HTR-8/SVneo (cell line): ENCODE results near the gene PDZK1.
"Not testable (repeated sequence)": the region's sequence is repeated elsewhere in the genome, so short reads cannot be mapped to it uniquely, and the experiment has no call there.

Experiments used
- DNase-seq: peaks from one replicate; pipeline ENCODE4 v3.0.0; 2011; ENCODE audit warnings: low spot score, mixed read lengths; ENCODE audit not compliant: insufficient read length
- FAIRE-seq: peaks from 2 replicates; lab custom pipeline; 2011; peaks lifted over from hg19 to GRCh38; lab: Jason Lieb, UNC

PDZK1 gene

DNA sequence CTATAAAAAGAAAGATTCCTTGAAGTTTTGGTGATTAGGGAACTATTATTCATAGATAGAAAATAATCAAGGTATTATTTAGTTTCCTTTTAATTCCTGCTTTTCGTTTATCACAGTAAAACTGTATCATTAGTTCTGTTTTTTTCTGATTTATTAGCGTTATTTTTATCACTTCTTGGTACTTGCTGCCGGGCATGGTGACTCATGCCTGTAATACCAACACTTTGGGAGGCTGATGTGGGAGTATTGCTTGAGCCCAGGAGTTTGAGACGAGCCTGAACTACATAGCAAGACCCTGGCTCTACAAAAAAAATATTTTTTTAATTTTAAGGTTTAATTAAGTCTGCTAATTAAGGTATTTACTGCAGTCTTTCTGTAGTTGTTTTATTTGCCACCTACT lies 42.2 kb downstream of the PDZK1 start:
- not testable (repeated sequence) for FAIRE-seq, DNase-seq

DNA sequence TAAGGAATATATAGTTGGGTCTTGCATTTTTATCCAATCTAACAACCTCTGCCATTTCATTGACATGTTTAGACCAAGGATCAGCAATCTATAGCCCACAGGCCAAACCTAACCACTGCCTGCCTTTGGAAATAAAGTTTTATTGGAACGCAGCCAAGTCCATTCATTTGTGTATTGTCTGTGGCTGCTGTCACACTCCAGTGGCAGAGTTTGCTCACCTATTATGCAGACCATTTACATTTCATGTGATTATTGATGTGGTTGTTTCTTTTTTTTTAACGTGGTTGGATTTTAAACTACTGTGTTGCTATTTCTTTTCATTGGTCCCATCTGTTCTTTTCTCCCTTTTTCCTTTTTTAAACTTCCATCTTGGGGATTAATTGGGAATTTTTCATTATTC lies 44.7 kb downstream of the PDZK1 start:
- FAIRE-seq, DNase-seq: not testable (repeated sequence)

DNA sequence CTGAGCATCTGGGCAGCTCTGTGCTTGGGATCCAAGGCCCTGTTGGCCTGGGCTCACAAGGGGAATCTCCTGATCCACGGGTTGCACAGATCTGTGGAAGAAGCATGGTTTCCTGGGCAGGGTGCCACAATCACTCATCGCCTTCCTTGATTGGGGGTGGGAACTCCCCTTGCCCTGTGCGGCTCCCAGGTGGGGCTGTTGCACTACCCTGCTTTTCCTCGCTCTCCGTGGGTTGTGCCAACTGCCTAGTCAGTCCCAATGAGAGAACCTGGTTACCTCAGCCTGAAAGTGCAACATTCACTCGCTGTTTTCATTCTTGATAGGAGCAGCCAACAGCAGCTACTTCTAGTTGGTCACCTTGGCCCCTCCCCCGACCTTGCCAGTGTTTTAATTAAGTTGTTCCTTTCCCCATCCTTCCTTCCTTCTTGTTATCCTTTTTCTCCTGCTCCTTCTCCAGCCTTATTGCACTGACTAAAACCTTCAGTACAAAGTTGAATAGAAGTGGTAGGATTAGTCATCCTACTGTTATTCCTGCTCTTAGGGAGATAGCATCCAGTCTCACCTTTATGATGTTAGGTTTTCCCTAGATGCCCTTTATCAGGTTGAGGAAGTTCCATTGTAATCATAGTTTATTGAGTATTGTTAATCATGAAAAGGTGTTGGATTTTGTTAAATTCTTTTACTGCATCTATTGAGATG lies 50.8 kb downstream of the PDZK1 start:
- DNase-seq, FAIRE-seq: not testable (repeated sequence)

DNA sequence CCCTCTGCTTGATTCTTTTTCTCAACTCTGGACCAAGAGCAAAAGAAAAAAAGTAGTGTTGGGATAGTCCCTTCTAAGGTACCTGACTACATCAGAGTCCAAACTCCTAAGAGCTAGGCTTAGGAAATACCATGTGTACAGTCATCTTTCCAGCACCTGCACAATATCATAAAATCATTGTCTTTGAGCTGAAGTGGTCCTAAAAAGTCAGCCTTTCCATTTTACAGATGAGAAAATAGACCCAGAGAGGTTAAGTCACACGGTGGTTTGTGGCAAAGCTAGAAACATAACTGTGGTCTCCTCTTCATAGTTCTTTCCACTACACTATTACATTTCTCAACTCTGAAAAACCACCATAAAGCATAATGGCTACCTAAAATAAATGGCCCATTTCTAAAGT lies 63.2 kb downstream of the PDZK1 start:
- not testable (repeated sequence) for DNase-seq, FAIRE-seq

DNA sequence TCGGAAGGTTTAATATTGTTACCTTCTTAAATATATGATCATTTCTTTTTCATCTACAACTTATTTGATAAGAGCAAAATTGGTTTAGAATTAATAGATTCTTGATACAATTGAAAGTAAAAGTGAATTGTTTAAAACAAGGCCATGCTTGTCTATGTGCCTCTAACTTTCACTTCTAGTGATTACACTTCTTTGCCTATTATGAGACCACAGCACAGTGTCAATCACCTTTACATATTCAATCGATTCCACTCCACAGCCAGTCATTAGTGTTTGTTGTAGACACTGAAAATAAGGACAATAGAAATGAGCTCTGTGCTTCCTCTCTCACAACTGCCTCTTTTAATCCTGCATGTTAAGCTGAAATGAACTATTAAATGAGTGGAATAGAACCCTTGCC lies 65.3 kb downstream of the PDZK1 start:
- not testable (repeated sequence) for FAIRE-seq

DNA sequence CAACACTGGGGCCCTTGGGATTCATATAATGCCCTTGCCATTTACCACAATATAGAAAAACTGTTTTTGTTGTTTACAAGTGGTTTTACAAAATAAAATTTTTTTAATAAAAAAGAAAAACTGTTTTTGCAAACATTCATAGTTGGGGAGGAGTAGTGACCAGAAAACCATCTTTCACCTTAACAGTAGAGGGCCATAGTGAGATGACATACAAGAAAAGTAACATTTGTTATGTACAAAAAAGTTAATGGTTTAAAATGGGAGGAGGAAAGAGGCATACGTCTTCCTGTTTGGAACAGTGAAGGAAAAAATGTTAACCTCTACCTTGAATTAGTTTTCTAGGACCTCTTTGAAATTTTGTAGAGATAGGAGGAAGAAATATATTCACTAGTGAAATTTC lies 70.9 kb downstream of the PDZK1 start:
- not testable (repeated sequence) for FAIRE-seq, DNase-seq

More for the DNA sequence above, 65.3 kb downstream of the PDZK1 start:
- DNase-seq, result not testable (repeated sequence)

DNA sequence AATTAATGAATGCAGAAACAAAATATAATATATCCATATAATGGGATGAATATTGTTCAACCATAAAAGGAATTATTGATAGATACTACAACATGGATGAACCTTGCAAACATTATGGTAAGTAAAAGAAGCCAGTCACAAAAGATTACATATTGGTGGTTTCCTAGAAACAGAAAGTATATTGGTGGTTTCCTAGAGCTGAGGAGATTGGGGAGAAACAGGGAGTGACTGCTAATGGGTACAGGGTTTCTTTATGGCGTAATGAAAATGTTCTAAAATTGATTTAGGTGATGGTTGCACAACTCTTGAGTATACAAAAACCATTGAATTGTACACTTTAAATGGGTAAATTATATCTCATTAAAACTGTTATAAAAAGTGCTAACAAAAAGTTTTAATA lies 85.0 kb downstream of the PDZK1 start:
- not testable (repeated sequence) for FAIRE-seq, DNase-seq
